C4-2B (cell line): ENCODE data around the gene HCN4.

Experiments
- ZFX ChIP-seq: fragments of 450-650 bp; IDR thresholded peaks from 2 replicates; pipeline ENCODE4 v1.6.1; 2017
- TF ChIP-seq, protein P1 (sequence below): fragments of 450-650 bp; conservative IDR thresholded peaks from 2 replicates; pipeline ENCODE4 v1.5.1; 2017; ENCODE audit warnings: mild to moderate bottlenecking

DNA sequence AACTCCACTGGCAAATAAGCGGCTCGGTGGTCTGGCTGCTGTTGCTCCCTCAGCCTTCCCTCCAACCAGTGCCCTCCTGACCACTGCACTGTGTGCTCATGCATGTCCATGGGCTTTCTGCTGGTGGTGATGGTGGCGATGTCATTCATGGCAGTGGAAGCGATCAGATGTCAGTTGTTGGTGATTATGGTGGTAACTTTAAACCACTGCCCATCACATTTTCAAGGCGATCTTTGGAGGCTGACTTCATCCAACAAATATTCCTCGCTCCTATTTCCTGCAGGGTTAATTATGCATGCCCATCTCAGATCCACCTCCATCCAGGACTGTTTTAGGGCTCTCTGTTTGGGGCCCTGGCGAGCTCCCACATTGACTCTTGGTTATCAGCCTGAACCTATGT is 13.4 kb upstream of the HCN4 start:
- TF ChIP-seq, protein P1, sequence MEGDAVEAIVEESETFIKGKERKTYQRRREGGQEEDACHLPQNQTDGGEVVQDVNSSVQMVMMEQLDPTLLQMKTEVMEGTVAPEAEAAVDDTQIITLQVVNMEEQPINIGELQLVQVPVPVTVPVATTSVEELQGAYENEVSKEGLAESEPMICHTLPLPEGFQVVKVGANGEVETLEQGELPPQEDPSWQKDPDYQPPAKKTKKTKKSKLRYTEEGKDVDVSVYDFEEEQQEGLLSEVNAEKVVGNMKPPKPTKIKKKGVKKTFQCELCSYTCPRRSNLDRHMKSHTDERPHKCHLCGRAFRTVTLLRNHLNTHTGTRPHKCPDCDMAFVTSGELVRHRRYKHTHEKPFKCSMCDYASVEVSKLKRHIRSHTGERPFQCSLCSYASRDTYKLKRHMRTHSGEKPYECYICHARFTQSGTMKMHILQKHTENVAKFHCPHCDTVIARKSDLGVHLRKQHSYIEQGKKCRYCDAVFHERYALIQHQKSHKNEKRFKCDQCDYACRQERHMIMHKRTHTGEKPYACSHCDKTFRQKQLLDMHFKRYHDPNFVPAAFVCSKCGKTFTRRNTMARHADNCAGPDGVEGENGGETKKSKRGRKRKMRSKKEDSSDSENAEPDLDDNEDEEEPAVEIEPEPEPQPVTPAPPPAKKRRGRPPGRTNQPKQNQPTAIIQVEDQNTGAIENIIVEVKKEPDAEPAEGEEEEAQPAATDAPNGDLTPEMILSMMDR: no peak
- TF ChIP-seq ZFX: no peak
